Right ventricle myocardium superior (tissue), 1 donor: ENCODE results near the gene USF2. TPM values are rescaled to one million over a fixed set of nuclear protein-coding genes. Genes with fewer than 3 reads are reported as not detected.
A peak's percentile ranks its signal among the peaks of the same experiment; 100 is the strongest.
"Not testable (repeated sequence)": the region's sequence is repeated elsewhere in the genome, so short reads cannot be mapped to it uniquely, and the experiment has no call there.

ENCODE experiments used
- ATAC-seq: fragments of 200-7000 bp; cut with Tn5 transposase; one replicate; pipeline ENCODE4 v1.9.1; 2020; ENCODE audit warnings: mild to moderate bottlenecking; ENCODE audit not compliant: poor library complexity
- DNase-seq: peaks from one replicate; pipeline ENCODE4 v3.0.0-alpha.2; 2020
- intact Hi-C: fragments of 100-400 bp; cut with DNase I; formaldehyde crosslinking; loops from one replicate; pipeline ENCODE4 v1.11.2; 2022
- long read RNA-seq: library from polyadenylated mRNA; unstranded; transcript quantifications from one replicate; pipeline ENCODE4 v2.0.0, GENCODE V29; 2021
- total RNA-seq: library from RNA; stranded (reverse); fragmentation: NEBNext Ultra II Directional; extraction: Animal tissue kit (Norgen Biotek cat#: 25700); gene quantifications from one replicate; pipeline ENCODE4 v1.2.1, GENCODE V29; 2021
- donor health status: DM: no; HTN: yes; CAD: no; lungs with severe emphysema.

USF2 gene
- 141 TPM for total RNA-seq
- long read RNA-seq, transcript USF2-202 (9 exons, 1,523 nt) = minor isoform, 5 of 87 reads
- long read RNA-seq, transcript USF2-206 (2 exons, 2,742 nt) = minor isoform, 6 of 87 reads
- long read RNA-seq, transcript USF2-201 (10 exons, 1,634 nt) = major isoform, 10 of 87 reads
- long read RNA-seq, partial matches to known transcripts = 51 of 87 reads
- long read RNA-seq, other reads (novel, unspliced or antisense) = 15 of 87 reads

GRCh38 chr19:35268536-35269437, at the start of gene USF2:
USF2 (plus strand) TSS chr19:35268962; CDS start chr19:35269102, 140 bp downstream.
- ATAC-seq = peak; percentile 2
- DNase-seq = peak; percentile 86
- intact Hi-C loops = loop anchor here (5.0 kb wide), 1 partner anchor 111 kb away; no protein-coding TSS in a partner anchor

- intact Hi-C loops = no loop called here
- ATAC-seq (no peak), DNase-seq (no peak)
These were observed 49.8 kb upstream of the USF2 start for GRCh38 chr19:35219008-35219407.

DNA sequence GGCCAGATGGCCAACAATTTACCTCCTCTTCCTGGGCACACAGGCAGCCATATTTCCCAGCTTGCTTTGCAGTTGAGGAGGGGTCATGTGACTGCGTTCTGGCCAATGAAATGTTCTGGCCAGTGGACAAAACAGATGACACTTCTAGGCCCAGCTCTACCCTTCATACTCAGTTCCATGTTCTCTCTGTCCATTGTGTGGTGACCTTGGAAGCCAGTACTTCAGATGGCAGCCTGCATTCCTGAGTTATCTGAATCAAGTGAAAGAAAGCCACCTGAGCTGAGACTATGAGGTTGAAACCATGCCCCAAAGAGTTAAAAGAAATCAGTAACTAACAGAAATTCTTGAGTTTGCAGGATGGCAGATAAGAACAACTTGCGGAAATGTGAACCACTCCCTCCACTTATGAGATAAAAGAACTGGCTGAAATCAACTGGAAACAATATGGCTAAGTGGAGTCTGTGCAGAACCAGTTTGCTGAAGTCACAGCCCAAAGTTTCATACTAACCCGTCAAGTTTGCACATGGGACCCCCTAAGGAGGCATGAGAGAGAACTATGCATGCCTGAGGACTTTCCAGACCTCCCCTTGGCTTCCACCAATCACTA, 48.3 kb upstream of the USF2 start:
- intact Hi-C loops = no loop called here
- no peak for DNase-seq
- no peak for ATAC-seq

DNA sequence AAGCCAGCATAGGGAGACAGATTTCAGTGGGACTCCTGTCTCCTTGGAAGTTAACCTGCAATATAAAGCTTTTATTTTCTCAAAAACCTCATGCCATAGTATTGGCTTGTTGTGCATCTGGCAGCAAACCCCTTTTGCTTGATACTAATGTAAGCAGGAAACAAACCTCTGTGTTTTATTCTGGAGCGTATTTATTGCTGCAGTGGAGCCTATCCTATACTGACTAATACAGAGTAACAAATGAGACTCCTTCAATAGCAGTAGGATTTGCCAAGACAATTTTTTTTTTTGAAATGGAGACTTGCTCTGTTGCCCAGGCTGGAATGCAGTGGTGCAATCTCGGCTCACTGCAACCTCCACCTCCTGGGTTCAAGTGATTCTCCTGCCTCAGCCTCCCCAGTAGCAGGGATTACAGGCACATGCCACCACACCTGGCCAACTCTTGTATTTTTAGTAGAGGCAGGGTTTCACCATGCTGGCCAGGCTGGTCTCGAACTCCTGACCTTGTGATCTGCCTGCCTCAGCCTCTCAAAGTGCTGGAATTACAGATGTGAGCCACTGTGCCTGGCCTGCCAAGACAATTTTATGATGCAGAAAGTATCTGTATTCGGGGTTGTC, 47.7 kb upstream of the USF2 start:
- ATAC-seq, DNase-seq, intact Hi-C loops: not testable (repeated sequence)

- intact Hi-C loops = no loop called here
- ATAC-seq (no peak), DNase-seq (no peak)
These were observed 46.3 kb upstream of the USF2 start for GRCh38 chr19:35222373-35223015.

GRCh38 chr19:35223084-35223790, 45.5 kb upstream of the USF2 start:
- intact Hi-C loops = no loop called here
- ATAC-seq = no peak

DNA sequence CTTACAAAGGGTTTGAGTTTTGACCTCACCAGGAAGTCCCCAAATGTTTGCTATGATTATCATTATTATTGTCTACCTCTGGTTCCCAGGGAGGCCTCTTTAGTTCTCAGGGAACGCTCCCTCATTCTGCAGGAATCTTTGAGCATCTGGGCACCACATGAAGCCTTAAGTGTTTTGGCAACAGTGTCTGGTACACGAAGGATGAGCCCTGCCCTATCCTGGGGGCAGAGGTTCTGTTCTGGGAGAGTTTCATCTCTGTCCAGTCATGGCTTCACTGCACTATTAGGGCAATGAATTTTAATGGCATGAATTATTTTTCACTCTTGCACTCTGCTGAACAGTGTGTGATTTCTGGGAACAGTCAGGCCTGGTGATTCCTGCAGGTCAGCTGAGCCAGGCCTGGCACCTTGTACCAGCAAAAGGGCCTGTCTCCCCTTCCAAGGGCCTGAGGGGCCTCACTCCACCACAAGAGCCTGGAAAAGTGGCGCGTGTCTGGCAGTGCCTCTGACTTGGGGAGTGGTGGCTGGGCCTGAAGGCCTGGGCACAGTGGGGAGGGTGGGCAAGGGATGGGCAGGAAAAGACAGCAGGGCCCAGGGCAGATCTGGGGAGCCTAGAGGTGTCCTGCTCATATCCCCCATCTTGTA, 44.8 kb upstream of the USF2 start:
- intact Hi-C loops = no loop called here
- no peak for DNase-seq

More at GRCh38 chr19:35223084-35223790, 45.5 kb upstream of the USF2 start:
- no peak for DNase-seq

DNA sequence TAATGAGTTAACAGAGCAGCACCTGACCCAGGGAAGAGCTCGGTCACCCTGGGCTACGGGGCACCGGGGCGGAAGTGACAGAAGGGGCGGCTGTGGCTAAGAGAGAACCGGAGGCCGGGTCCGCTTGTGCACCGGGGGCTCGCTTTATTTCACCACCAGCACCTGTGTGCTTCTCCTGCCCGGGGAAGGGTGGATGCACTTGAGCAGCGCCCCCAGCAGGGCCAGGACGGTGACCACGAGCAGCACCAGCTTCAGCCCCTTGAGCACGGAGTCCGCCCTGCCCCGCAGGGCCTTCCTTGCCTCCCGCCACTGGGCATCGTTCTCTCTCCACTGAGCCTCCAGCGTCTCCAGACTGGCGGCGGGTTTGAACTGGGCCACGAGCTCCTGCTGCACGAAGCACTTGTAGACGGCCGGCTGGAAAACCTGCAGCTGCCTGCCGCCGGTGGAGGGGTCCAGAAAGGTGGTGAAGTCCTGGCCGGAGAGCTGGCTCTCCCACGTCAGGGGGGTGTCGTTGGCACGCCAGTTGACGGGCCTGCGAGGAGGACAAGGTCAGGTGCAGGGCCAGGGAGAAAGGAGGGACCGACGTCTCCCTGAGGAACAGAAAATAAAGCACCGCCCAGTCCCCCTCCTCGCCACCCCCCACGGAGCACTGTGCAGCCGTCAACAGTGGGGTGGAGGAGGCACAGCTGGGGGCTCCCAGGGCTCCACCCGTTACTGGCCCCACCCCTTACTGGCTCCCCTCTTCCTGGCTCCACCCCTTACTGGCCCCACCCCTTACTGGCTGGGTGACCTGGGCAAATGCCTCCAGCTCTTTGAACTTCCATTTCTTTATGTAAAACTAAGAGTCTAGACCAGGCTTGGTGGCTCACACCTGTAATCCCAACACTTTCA, 43.8 kb upstream of the USF2 start:
- intact Hi-C loops = no loop called here
- ATAC-seq (peak; percentile 41), DNase-seq (no peak)

More for the DNA sequence above, 44.8 kb upstream of the USF2 start:
- peak; percentile 36 for ATAC-seq

GRCh38 chr19:35225951-35226350, 42.8 kb upstream of the USF2 start:
- ATAC-seq (no peak), DNase-seq (no peak)
- intact Hi-C loops = no loop called here

- intact Hi-C loops = no loop called here
- ATAC-seq (no peak), DNase-seq (no peak)
These were observed 42.0 kb upstream of the USF2 start for GRCh38 chr19:35226748-35227147.

DNA sequence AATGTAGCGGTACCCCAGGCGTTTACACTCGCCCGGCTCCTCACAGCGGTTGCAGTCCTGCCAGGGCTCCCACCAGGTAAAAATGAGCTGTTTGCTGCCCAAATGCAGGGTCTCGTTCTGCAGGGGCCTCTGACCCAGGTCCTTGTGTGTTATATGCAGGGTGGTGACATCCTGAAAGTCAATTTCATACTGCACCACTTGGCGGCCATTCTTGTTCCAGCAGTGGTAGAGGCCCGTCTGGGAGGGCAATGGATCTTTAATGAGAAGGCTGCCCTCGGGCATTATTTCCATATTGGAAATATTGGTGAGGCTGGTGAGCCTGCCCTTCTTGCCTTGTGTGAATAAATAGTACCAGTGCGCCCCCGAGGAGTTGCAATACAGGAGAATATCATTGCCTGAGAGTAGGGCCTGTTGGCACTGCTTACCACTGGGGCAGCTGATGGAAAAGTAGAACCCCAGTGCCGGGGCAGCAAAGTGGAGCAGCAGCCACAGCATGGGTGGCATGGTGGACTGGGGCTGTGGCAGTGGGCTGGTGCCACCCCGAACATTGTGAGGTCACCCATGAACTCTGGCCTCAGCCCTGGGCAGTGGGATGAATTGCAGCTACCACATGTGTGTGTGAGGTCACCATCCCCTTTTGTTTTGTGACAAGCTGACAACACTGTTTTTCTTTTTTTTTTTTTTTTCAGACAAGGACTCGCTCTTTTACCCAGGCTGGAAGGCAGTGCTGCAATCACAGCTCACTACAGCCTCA, 40.4 kb upstream of the USF2 start, which contains the start of gene FAM187B:
Gene FAM187B, minus strand, starts transcription at position 563 of the 754 bp plus-strand sequence. Its CDS starts 59 bp downstream, at position 504.
- intact Hi-C loops = no loop called here
- ATAC-seq = no peak
- DNase-seq = no peak

GRCh38 chr19:35229601-35230000, 39.2 kb upstream of the USF2 start:
- ATAC-seq (no peak), DNase-seq (no peak)
- intact Hi-C loops = no loop called here

DNA sequence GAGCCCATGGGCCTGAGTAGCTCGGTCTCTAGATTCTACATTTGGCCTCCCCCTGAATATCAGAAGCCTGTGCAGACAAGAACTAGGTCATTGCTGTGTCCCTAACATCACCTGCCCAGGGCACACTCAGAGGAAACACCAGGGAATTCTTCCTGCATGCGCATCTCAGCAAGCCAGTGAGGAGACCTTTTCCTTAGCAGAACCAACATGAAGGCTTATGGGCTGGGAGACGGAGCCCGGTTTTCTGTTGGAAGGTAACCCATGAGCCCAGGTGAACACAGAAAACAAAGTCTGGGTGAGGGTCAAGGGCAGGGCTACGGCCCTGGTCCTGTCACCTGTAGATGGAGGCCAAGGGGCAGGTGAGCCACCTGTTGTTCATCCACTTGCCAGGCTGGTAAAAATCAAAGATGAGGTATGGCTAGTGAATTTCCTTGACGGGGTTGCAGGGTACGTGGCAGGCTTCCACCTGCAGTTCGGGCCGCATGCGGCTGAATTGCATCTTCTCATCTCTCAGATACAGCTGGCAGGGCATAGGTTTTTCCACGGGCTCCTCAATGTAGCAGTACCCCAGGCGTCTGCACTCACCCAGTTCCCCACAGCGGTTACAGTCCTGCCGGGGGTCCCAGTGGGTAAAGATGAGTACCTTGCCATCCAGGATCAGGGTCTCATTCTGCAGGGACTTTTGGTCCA, 36.7 kb upstream of the USF2 start:
- ATAC-seq (no peak), DNase-seq (no peak)
- intact Hi-C loops = no loop called here

DNA sequence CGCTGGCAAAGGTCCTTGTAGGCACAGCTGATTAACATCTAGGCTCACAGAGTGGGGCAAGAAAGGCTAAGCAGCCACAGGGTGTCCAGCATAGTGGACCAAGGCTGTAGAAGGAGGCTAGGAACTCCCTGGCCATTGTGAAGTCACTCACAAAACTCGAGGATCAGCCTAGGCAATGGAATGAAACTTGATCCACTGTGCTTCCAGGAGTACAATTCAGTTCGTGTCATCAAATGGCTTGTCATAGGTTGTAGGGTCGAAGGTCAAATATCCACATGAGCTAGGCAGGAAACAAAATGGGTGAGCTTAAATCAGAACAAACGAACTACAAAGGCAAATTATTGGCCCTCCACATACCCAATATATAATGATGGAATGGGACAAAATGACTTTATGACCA, 35.9 kb upstream of the USF2 start:
- no peak for DNase-seq
- ATAC-seq = no peak
- intact Hi-C loops = no loop called here

DNA sequence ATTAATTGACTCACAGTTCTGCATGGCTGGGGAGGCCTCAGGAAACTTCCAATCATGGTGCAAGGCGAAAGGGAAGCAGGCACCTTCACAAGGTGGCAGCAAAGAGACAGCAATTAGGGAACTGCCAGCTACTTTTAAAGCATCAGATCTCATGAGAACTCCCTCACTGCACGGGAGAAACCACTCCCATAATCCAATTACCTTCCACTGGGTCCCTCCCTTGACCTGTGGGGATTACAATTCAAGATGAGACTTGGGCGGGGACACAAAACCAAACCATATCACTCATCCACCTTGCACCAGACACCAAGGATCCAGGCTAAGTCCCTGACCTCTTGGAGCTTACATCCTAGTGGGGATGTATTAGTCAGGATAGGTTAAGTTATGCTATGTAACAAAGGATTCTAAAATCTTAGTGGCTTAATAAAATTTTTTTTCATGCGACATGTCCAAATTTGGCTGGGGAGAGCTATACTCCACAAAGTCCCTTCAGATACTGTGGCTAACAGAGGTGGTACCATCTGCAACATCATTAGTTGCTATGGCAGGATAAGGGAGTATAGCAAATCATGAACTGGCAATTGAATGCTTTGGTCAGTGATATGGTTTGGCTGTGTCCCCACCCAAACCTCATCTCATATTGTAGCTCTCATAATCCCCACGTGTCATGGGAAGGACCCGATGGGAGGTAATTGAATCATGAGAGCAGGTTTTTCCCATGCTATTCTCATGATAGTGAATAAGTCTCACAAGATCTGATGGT, 31.9 kb upstream of the USF2 start:
- intact Hi-C loops = no loop called here
- DNase-seq = no peak
- no peak for ATAC-seq
